ENCODE data around the gene FOXD4L6.
"Not testable (repeated sequence)": the region's sequence is repeated elsewhere in the genome, so short reads cannot be mapped to it uniquely, and the experiment has no call there.

DNA sequence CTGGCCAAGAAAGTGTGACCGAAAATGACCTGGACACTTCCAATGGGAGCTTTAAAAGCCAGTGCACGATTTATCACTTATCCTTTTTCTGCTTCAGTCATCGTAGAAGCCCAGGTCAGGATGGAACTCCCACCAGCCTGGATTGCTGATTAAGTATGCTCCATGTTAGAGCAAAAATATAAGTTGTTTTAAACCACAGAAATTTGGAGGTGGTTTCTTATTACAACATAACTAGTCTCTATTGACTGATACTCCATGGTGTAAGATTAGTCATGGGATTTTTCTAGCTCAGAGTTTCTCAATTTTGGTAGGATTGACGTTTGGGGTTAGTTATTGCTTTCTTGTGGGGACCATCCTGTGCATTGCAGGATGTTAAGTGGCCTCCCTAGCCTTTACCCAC, 29.7 kb downstream of the FOXD4L6 start:
- TF ChIP-seq, protein P1, sequence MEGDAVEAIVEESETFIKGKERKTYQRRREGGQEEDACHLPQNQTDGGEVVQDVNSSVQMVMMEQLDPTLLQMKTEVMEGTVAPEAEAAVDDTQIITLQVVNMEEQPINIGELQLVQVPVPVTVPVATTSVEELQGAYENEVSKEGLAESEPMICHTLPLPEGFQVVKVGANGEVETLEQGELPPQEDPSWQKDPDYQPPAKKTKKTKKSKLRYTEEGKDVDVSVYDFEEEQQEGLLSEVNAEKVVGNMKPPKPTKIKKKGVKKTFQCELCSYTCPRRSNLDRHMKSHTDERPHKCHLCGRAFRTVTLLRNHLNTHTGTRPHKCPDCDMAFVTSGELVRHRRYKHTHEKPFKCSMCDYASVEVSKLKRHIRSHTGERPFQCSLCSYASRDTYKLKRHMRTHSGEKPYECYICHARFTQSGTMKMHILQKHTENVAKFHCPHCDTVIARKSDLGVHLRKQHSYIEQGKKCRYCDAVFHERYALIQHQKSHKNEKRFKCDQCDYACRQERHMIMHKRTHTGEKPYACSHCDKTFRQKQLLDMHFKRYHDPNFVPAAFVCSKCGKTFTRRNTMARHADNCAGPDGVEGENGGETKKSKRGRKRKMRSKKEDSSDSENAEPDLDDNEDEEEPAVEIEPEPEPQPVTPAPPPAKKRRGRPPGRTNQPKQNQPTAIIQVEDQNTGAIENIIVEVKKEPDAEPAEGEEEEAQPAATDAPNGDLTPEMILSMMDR (IDR thresholded peaks at IDR 0.05) = not testable (repeated sequence)
- not testable (repeated sequence) for TF ChIP-seq EZH2 (IDR thresholded peaks at IDR 0.05; ENCODE audit: borderline replicate concordance, insufficient read depth, low read depth, low read length, poor library complexity, severe bottlenecking)

Measured in B cell (primary cell).